Stimulated activated CD4-positive, alpha-beta T cell treated with anti-CD3 and anti-CD28 coated beads, TNF-alpha, amount 100 ng/mL, for 1 hour (primary cell): ENCODE measurements around the gene PIK3C2G.
"Not testable (repeated sequence)": the region's sequence is repeated elsewhere in the genome, so short reads cannot be mapped to it uniquely, and the experiment has no call there.

ENCODE experiments used
- DNase-seq, 3 donors: peaks; one replicate each; pipeline ENCODE4 v3.0.0-alpha.2; 2020; ENCODE audit warnings: low read depth in 3 of 3, low spot score in 1 of 3

Gene PIK3C2G

GRCh38 chr12:18261273-18261672, at the start of gene PIK3C2G:
Gene PIK3C2G, plus strand, starts transcription at chr12:18261518. Its CDS starts 20,564 bp downstream, at chr12:18282082.
- no peak for DNase-seq

- no peak for DNase-seq
These were observed 43.4 kb upstream of the PIK3C2G start for GRCh38 chr12:18217966-18218365.

- DNase-seq = no peak
These were observed 39.6 kb upstream of the PIK3C2G start for GRCh38 chr12:18221726-18222125.

GRCh38 chr12:18222699-18223098, 38.6 kb upstream of the PIK3C2G start:
- no peak for DNase-seq

- DNase-seq = no peak
These were observed 36.6 kb upstream of the PIK3C2G start for GRCh38 chr12:18224745-18225144.

- no peak for DNase-seq
These were observed 21.8 kb upstream of the PIK3C2G start for GRCh38 chr12:18239526-18239925.

- DNase-seq = no peak
These were observed 18.8 kb upstream of the PIK3C2G start for GRCh38 chr12:18242380-18243089.

GRCh38 chr12:18243238-18243637, 18.1 kb upstream of the PIK3C2G start:
- no peak for DNase-seq

GRCh38 chr12:18246066-18246465, 15.3 kb upstream of the PIK3C2G start:
- no peak for DNase-seq

GRCh38 chr12:18250313-18250916, 10.9 kb upstream of the PIK3C2G start:
- no peak for DNase-seq

- no peak for DNase-seq
These were observed 7.2 kb upstream of the PIK3C2G start for GRCh38 chr12:18254081-18254480.

GRCh38 chr12:18255004-18255403, 6.3 kb upstream of the PIK3C2G start:
- DNase-seq = not testable (repeated sequence)

- no peak for DNase-seq
These were observed 4.1 kb upstream of the PIK3C2G start for GRCh38 chr12:18257251-18257650.

- DNase-seq = no peak
These were observed 2.4 kb upstream of the PIK3C2G start for GRCh38 chr12:18258929-18259328.

GRCh38 chr12:18259906-18260682, 1.2 kb upstream of the PIK3C2G start:
- no peak for DNase-seq

- DNase-seq = no peak
These were observed 588 bp downstream of the PIK3C2G start for GRCh38 chr12:18261906-18262305.

- no peak for DNase-seq
These were observed 1.2 kb downstream of the PIK3C2G start for GRCh38 chr12:18262514-18262913.

GRCh38 chr12:18264581-18265075, 3.3 kb downstream of the PIK3C2G start:
- DNase-seq = no peak

- DNase-seq = no peak
These were observed 6.2 kb downstream of the PIK3C2G start for GRCh38 chr12:18267427-18268099.

GRCh38 chr12:18270958-18271460, 9.7 kb downstream of the PIK3C2G start:
- no peak for DNase-seq

GRCh38 chr12:18275981-18276380, 14.7 kb downstream of the PIK3C2G start:
- DNase-seq = no peak
